CD4-positive, alpha-beta T cell treated with Interferon gamma for 1 hour (primary cell): ENCODE measurements around the gene NAGPA.

Source experiments
- DNase-seq: peaks from one replicate; pipeline ENCODE4 v3.0.0-alpha.2; 2020

The NAGPA gene

GRCh38 chr16:5025171-5025632 is 8.5 kb downstream of the NAGPA start:
- DNase-seq: no peak

GRCh38 chr16:5024632-5025031 is 9.1 kb downstream of the NAGPA start:
- DNase-seq: no peak

DNA sequence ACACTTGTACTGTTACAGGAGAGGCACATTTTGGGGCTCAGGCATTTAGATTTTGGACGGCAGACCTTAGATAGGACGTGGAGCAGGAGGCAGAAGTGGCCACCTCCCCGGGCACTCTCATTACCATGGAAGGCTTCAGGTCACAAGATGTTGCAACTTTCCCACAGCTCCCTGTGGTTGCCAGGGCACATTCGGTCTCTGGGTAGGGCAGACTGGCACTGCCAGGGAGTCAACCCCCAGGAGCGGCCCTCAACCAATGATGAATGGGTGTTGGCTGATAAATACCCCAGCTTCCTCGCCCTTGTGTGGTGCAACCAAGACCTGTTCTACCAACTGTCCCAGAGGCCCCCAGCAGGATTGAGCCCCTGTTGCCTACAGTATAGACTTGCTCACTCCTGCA is 11.2 kb downstream of the NAGPA start:
- DNase-seq: no peak

- DNase-seq: no peak
These were observed 13.2 kb downstream of the NAGPA start for GRCh38 chr16:5020551-5020950.

- DNase-seq: no peak
These were observed 14.0 kb downstream of the NAGPA start for GRCh38 chr16:5019775-5020174.

- no peak for DNase-seq
These were observed 14.9 kb downstream of the NAGPA start for GRCh38 chr16:5018793-5019192.

DNA sequence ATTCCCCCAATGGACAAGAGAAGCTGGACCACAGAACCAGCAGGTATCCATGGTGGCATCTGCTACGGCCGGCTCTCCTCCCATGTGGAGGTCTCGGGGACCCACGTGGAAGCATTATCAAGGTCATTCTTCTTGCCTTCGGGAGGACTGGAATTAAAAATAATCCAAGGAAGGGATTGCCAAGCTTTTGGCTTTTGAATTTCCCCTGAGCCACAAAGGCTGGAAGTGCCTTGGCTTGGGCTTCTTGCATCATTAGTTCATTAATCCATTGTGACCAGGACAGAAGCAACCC is 16.1 kb downstream of the NAGPA start:
- no peak for DNase-seq

DNA sequence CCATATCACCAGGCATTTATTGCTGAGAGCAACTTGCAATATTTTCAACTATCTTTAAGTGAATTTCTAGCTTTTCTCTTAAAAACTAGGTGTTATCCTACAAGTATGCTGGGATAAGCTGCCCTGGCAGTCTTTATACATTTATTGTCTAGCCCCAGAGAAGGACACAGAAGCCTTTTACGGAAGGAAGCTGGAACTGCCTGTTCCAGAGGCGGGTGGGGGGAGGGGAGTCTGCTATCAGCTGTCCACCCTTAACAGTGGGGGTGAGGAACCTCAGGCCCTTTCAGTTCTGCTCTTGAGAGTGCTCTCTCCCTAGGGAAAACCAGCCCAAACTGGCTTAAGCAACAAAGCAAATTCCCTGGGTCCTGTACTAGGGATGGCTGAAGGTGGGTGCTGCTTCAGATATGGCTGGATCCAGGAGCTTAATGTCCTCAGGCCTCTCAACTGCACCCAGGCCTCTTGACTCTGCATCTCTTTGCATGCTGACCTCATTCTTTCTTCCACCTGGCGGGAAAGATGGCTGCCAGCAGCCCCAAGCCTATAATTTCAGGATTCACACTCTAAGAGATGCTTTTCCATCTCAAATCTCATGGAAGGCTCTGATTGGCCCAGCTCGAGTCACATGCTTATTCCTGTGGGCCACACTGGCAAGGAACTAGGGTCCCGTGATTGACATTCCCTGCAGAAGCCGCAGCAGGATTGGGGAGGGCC is 16.6 kb downstream of the NAGPA start:
- no peak for DNase-seq

- no peak for DNase-seq
These were observed 17.8 kb downstream of the NAGPA start for GRCh38 chr16:5015887-5016286.

GRCh38 chr16:5015351-5015750 is 18.4 kb downstream of the NAGPA start:
- no peak for DNase-seq

DNA sequence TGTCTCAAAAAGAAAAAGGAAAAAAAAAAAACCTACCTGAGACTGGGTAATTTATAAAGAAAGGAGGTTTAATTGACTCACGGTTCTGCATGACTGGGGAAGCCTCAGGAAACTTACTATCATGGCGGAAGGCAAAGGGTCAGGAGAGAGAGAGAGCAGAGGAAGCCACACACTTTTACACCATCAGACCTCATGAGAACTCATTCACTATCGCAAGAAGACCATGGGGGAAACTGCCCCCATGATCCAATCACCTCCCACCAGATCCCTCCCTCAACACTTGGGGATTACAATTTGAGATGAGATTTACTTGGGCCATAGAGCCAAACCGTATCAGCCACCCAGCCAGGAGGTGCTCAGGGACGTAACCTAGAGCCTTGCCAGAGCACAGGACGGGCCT is 20.8 kb downstream of the NAGPA start:
- no peak for DNase-seq

GRCh38 chr16:5011637-5012036 is 22.1 kb downstream of the NAGPA start:
- DNase-seq: no peak

DNA sequence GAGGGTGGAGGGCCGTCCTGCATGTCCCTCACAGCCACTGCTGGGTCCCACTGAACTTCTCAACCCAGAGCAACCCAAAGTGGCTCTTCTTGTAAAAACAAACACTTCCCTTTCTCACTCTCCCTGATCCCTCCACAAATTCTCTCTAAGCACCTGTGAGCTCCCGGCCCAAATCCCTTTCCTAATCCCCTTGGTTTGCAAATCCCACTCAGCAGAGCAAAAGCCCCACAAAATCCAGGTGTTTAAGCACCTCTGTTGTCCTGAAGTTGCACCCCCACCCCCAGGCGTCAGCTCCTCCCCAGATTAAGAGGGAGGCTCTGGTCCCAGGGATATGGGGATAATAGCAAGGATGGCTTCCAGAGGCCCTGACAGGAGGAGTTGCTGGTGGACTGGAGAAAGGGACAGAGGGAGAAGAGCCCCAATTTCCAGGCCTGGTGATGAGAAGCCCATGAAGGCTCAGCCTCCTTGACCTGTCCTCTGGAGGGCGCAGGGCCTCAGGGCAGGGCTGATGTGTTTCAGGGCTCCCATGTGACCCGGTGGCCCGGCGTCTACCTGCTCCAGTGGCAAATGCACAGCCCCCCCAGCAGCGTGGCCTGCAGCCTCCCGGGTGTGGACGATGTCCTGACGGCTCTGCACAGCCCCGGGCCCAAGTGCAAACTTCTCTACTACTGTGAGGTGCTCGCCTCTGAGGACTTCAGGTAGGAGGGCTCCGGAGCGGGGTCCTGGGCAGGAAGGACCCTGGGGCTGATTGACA is 23.0 kb downstream of the NAGPA start:
- no peak for DNase-seq

- DNase-seq: no peak
These were observed 25.4 kb downstream of the NAGPA start for GRCh38 chr16:5008311-5008731.

DNA sequence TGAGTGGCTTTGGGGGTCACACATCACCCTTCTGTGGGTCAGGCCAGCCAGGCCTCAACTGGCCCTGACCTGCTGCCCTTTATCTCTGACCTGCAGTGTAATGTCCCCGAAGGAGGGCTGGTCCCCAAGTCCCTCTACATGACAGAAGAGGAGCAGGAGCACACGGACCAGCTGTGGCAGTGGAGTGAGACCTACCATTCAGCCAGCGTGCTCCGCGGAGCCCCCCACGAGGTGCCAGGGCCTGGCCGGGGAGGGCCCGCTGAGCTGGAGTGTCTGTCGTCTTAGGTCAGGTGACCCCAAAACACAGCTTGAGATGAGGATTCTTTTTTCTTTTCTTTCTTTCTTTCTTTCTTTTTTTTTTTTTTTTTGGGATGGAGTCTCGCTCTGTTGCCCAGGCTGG is 26.5 kb downstream of the NAGPA start:
- DNase-seq: no peak

DNA sequence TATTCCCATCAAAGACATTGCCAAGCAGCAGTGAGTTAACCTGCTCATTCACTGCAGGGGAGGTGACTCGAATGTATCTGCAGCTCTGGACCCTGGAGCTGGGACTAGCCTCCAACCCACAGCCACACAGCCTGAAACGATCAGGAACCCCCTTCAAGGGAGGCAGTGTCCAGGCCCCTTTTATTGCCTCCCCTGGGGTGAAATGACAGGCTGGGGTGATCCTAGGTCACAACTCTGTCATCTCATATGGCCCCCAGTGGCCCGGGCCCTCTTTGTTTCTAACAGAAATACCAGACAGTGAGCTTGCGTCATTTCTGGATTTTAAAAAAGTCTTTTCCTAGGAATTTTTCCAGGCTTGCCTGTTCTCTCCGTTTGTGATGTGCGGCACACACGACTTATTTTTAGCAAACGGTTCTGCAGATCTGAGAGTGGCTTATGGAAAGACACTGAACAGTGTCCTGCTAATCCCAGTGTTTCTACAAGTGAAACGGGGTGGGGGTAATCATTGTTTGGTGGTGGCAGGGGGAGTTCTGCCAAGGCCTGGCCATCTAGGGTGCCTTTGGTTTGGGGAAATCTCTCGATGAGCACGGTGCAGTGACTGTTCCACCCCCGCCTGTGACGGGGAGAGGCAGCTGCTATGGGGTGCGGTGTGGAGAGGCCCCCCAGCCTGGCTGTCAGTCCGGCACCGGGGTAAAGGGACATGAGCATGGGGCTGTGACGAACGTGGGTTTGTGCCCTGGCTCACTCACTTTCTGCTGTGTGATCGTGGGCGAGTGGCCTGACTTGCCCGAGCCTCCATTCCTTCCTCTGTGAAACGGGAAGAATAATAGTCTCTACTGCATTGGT is 27.2 kb downstream of the NAGPA start:
- no peak for DNase-seq

GRCh38 chr16:5005916-5006315 is 27.8 kb downstream of the NAGPA start:
- no peak for DNase-seq

GRCh38 chr16:5004311-5004710 is 29.4 kb downstream of the NAGPA start:
- DNase-seq: no peak

GRCh38 chr16:5003828-5004227 is 29.9 kb downstream of the NAGPA start:
- DNase-seq: no peak

GRCh38 chr16:5003211-5003610 is 30.5 kb downstream of the NAGPA start:
- DNase-seq: no peak

DNA sequence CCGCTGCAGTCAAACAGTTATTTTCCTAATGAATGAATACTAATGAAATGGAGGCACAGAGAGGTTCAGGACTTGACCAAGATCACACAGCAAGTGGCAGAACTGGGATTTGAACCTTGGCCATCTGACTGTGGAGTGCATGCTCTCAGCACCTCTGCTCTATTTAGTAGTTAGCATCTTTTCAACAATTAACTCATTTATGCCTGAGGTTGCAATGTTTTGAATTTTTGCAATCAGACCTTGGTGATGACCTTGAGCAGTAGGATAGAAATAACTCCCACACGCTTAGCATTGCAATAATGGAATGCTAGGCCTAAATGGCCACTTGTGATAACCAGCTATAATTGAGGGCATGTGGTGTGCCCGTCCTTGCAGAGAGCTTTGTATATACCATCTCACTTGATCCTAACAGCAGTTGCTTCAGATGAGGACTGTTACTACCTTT is 31.0 kb downstream of the NAGPA start:
- DNase-seq: no peak

DNA sequence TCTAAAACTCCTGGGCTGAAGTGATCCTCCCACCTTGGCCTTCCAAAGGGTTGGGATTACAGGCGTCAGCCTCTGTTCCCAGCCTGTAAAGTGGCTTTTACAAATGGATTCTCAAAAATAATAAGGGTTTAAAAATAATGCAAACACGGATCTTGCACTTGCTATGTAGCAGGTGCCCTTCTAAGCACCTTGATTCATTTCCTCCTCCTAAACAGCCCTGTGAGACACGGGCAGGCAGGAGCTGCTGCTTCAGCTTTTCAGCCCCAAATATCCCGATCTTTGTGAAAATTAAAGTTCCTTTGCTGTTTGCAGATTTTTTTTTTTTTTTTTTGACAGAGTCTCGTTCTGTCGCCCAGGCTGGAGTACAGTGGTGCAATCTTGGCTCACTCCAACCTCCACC is 31.7 kb downstream of the NAGPA start:
- DNase-seq: no peak

DNA sequence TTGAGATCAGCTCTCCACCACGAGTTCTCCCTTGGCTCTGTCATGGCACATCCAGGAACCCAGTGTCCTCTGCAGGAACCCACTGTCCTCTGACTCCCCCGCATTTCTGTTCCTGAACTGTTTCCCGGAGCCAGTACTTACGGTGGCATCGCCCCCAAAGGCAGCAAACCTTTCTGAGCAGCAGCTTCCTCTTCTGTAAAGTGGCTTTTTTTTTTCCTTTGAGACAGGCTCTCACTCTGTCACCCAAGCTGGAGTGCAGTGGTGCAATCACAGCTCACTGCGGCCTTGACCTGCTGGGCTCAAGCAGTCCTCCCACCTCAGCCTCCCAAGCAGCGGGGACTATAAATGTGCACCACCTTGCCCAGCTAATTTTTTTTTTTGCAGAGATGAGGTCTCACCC is 32.2 kb downstream of the NAGPA start:
- DNase-seq: no peak

GRCh38 chr16:5000573-5001001 is 33.1 kb downstream of the NAGPA start:
- DNase-seq: no peak
